WTC11 (cell line): Measurements from ENCODE around the gene EVC. TPM values are rescaled to one million over a fixed set of nuclear protein-coding genes. Genes with fewer than 3 reads are reported as not detected.

Experiments used
- ATAC-seq: fragments of 200-7000 bp; cut with Tn5 transposase; 2 replicates; pipeline ENCODE4 v1.10.0; 2021; ENCODE audit warnings: mild to moderate bottlenecking, moderate library complexity
- CTCF ChIA-PET: fragments of 300-600 bp; sonication (Branson Sonifier 250); formaldehyde crosslinking; loops from one replicate; lab custom pipeline; 2021; ENCODE audit warnings: antibody characterized with exemption; lab: Charles Lee
- POLR2A ChIA-PET: fragments of 350-600 bp; sonication (Branson Sonifier 250); formaldehyde crosslinking; loops from one replicate; lab custom pipeline; 2021; ENCODE audit warnings: antibody characterized with exemption; lab: Charles Lee
- DNase-seq: peaks from one replicate; pipeline ENCODE4 v3.0.0; 2021; ENCODE audit warnings: low spot score
- H3K27ac Mint-ChIP-seq: 2 replicates; pipeline ENCODE4 v1.8.0; 2021; ENCODE audit warnings: mixed read lengths
- H3K27me3 Mint-ChIP-seq: 2 replicates; pipeline ENCODE4 v1.8.0; 2021; ENCODE audit warnings: low read depth, mild to moderate bottlenecking, moderate library complexity, mixed read lengths
- H3K36me3 Mint-ChIP-seq: 2 replicates; pipeline ENCODE4 v1.8.0; 2021; ENCODE audit warnings: mixed read lengths
- H3K4me1 Mint-ChIP-seq: 2 replicates; pipeline ENCODE4 v1.8.0; 2022; ENCODE audit warnings: mixed read lengths
- H3K4me3 Mint-ChIP-seq: 2 replicates; pipeline ENCODE4 v1.8.0; 2021; ENCODE audit warnings: mild to moderate bottlenecking, moderate library complexity, mixed read lengths
- H3K9me3 Mint-ChIP-seq: 2 replicates; pipeline ENCODE4 v1.8.0; 2021; ENCODE audit warnings: mixed read lengths
- ELF4 ChIP-seq: sonication (generic); formaldehyde crosslinking; IDR thresholded peaks from 2 replicates; pipeline ENCODE4 v1.8.1; 2022; ENCODE audit warnings: low read depth, mild to moderate bottlenecking, moderate library complexity, missing genetic modification reagents
- NFATC4 ChIP-seq: fragments of 250-450 bp; sonication (Bioruptor Pico); IDR thresholded peaks from 2 replicates; pipeline ENCODE4 v1.9.0; 2021; ENCODE audit warnings: mild to moderate bottlenecking
- NFE2L1 ChIP-seq: sonication (generic); formaldehyde crosslinking; IDR thresholded peaks from 2 replicates; pipeline ENCODE4 v1.8.1; 2023; ENCODE audit warnings: missing genetic modification reagents
- SMAD4 ChIP-seq: sonication (generic); formaldehyde crosslinking; IDR thresholded peaks from 2 replicates; pipeline ENCODE4 v1.8.0; 2022; ENCODE audit warnings: mild to moderate bottlenecking, missing genetic modification reagents
- SOX15 ChIP-seq: fragments of 250-450 bp; sonication (Bioruptor Pico); IDR thresholded peaks from 2 replicates; pipeline ENCODE4 v1.9.0; 2021; ENCODE audit warnings: mild to moderate bottlenecking
- SP1 ChIP-seq: sonication (generic); formaldehyde crosslinking; conservative IDR thresholded peaks from 2 replicates; pipeline ENCODE4 v1.8.1; 2022; ENCODE audit warnings: missing genetic modification reagents
- TP53 ChIP-seq: sonication (generic); formaldehyde crosslinking; IDR thresholded peaks from 2 replicates; pipeline ENCODE4 v1.8.1; 2023; ENCODE audit warnings: mild to moderate bottlenecking, missing genetic modification reagents
- ZNF416 ChIP-seq: fragments of 250-450 bp; sonication (Bioruptor Pico); IDR thresholded peaks from 2 replicates; pipeline ENCODE4 v1.9.0; 2021; ENCODE audit warnings: mild to moderate bottlenecking, inconsistent platforms
- total RNA-seq: library from RNA; stranded (reverse); gene quantifications from 3 replicates; pipeline ENCODE4 v1.2.3, GENCODE V29; 2021
- TF ChIP-seq, protein P1 (sequence below): fragments of 250-450 bp; sonication (Bioruptor Pico); conservative IDR thresholded peaks from 2 replicates; pipeline ENCODE4 v1.9.0; 2021; ENCODE audit warnings: mild to moderate bottlenecking
- TF ChIP-seq, protein P2 (sequence below): sonication (generic); formaldehyde crosslinking; IDR thresholded peaks from 2 replicates; pipeline ENCODE4 v1.8.1; 2023; ENCODE audit warnings: mild to moderate bottlenecking, missing genetic modification reagents

EVC gene
- total RNA-seq, 1 experiment from 2014 or later, result 12.5 TPM

DNA sequence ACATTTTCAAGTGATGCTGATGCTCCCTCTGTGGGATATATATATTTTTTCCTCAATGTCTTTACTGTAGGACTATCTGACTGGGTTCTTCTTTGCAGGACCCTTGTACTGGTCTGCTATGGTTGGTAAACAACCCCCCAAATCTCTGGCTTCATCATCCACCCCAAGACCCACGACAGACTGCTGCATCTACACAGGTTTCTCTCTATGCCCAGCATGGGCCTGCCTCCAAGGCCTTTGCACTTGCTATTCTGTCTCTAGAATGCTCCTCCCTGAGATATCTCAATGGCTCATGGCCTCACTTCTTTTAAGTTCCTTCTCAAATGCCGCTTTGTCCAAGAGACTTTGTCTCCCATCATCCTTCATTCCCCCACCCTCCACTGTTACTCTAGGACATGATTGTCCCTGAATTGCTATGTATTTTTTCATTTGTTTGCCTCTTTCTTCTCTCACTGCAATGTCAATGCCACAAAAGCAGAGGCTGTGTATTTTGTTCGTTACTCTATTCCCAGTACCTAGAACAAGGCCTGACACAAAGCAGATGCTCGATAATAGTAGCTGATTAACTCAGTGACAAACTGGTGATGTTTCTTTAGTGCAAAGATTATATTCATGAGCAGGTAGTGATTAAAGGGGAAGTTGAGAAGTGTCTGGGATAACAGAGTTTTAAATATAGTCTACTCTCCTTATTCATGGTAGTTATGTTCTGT, 6.6 kb downstream of the EVC start (continued):
- TF ChIP-seq, protein P1, sequence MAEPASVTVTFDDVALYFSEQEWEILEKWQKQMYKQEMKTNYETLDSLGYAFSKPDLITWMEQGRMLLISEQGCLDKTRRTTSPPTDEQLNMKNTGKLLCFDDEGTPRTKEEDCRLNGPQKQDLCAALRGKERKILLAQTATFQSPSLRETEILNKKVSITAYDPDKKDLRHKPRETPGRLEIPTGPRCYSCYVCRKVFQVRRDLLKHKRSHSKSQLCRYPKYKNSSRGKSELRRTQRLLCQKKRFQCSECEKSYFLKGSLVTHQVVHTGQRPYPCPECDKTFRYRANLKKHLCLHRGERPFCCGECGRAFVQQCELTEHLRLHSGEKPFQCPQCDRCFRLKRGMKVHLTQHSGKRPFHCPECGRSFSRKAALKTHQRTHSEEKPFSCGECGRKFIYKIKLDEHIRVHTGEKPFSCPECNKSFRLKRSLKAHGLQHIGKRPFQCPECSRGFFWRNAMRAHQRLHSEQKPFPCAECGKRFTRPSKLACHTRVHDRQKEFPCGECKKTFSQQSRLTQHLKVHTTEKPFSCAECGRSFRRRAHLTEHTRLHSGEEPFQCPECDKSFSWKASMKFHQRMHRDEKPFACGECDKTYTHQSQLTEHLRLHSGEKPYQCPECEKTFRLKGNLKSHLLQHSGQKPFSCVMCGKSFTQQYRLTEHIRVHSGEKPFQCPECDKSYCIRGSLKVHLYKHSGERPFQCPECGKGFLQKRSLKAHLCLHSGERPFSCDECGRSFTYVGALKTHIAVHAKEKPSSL (CRISPR knock-in tag), result no peak
- TF ChIP-seq SOX15 (no peak), SMAD4 (CRISPR knock-in tag) (no peak)

DNA sequence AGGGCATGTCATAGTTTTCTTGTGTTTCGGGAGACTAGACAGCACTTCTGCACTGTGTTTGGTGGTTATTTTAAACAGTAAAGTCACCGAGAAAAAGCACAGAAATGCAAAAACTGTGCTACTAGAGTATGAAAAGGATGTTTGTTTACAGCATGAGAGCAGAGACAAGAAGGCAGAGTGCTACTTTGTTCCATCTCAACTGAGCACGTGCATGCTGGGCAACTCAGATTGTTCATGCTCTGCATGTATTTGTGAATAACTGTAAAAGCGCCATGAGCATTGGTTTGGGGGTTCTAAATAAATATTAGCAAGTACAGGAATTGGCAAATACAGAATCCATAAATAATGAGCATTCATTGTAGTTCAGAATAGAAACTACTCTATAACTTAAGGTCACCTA, 7.4 kb downstream of the EVC start:
- H3K27me3 Mint-ChIP-seq, result peaks cover 10% of the 10 kb centered on the region; the same call in 1 of the 2 replicates
- TF ChIP-seq ELF4 (no peak), SP1 (CRISPR knock-in tag) (no peak), NFATC4 (no peak)
- TF ChIP-seq, all 79 proteins: peak for 0
- peaks cover 7% of the 10 kb centered on the region for H3K9me3 Mint-ChIP-seq
- ATAC-seq, result no peak
- peaks cover 14% of the 10 kb centered on the region for H3K36me3 Mint-ChIP-seq
- peaks cover 5% of the 10 kb centered on the region for H3K4me1 Mint-ChIP-seq
- ChIA-PET POLR2A (no interaction called here), CTCF (interaction anchor here (0.9 kb wide), 1 partner anchor 10 kb away, joined by 4 read pairs; the partner anchor contains the start of gene EVC2)
- no peak overlapping the region for H3K27ac Mint-ChIP-seq
- H3K4me3 Mint-ChIP-seq, result no peak overlapping the region
- no peak for DNase-seq

DNA sequence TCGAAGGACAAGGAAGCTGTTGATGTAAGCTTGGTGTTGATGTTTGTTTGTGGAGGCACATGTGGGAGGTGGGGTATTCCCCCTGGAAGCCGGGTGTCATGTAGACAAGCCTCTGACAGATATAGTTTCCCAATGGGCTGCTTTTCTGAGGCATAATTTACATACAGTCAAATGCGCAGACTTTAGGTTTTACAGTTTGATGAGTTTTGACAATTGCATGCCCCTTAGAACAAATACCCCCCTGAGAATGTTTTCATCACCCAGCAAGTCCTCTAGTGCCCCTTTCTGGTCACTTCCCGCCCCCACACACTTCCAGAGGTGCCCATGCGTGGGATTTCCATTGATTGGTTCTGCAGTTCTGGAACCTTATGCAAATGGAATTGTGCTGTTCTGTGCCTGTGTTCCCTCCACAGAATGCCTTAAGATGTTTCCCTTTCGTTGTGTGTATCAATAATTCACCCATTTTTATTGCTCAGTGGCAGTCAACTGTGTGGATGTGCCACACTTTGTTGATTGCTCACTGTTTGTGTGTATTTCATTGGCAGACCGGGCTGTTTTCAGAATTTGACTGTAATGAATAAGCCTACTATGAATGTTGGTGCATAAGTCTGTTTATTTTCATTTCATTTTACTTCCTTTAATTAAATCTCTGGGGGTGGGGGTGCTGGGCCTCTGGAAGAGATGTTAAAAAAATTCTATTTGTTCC, 8.5 kb downstream of the EVC start:
- no peak overlapping the region for H3K4me3 Mint-ChIP-seq
- CTCF ChIA-PET, result interaction anchor here (0.9 kb wide), 1 partner anchor 11 kb away, joined by 4 read pairs; the partner anchor contains the start of gene EVC2
- POLR2A ChIA-PET, result no interaction called here
- peaks cover 6% of the 10 kb centered on the region; the same call in 1 of the 2 replicates for H3K27me3 Mint-ChIP-seq
- peaks cover 5% of the 10 kb centered on the region for H3K4me1 Mint-ChIP-seq
- peak; percentile 28; the same call in 1 of the 2 replicates for ATAC-seq
- peaks cover 18% of the 10 kb centered on the region for H3K36me3 Mint-ChIP-seq
- no peak for DNase-seq
- TF ChIP-seq, protein P1 (CRISPR knock-in tag), result no peak
- TF ChIP-seq ZNF416 (CRISPR knock-in tag), result no peak
- H3K27ac Mint-ChIP-seq, result no peak overlapping the region; the same call in 1 of the 2 replicates
- peaks cover 7% of the 10 kb centered on the region for H3K9me3 Mint-ChIP-seq

DNA sequence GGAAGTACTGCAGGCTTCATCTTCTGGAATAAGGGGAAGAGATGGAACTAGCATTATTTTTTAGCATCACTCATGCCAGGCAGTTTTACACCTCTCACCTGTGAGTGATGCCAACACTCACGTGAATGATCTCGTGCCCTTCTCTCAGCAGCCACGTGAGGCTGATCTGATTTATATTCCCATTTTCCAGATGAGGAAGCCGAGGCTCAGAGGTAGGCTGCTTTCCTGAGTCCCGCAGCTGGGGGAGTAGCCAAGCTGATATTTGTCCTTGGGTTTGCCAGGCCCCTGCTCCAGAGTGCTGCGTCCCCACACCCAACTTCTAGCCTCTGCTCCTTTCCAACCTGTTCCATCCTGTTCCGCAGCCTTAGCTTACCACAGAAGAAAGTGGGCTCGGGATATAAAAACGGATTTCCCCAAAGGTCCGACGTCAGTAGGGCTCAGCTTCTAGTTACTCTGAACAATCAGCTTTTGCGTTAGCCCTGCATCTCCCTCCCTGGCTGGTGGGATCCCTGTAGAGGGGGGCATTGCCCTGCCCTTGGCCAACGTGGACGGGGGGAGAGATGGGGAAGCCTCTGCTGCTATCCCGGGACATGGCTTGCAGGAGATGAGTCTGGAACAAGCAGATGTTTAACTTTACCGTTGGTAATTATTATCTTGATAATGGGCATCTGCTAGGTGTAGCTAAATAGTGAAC, 9.3 kb downstream of the EVC start:
- peaks cover 13% of the 10 kb centered on the region for H3K36me3 Mint-ChIP-seq
- DNase-seq, result no peak
- H3K27ac Mint-ChIP-seq, result no peak overlapping the region
- H3K27me3 Mint-ChIP-seq, result peaks cover 2% of the 10 kb centered on the region; the same call in 1 of the 2 replicates
- TF ChIP-seq, protein P2, sequence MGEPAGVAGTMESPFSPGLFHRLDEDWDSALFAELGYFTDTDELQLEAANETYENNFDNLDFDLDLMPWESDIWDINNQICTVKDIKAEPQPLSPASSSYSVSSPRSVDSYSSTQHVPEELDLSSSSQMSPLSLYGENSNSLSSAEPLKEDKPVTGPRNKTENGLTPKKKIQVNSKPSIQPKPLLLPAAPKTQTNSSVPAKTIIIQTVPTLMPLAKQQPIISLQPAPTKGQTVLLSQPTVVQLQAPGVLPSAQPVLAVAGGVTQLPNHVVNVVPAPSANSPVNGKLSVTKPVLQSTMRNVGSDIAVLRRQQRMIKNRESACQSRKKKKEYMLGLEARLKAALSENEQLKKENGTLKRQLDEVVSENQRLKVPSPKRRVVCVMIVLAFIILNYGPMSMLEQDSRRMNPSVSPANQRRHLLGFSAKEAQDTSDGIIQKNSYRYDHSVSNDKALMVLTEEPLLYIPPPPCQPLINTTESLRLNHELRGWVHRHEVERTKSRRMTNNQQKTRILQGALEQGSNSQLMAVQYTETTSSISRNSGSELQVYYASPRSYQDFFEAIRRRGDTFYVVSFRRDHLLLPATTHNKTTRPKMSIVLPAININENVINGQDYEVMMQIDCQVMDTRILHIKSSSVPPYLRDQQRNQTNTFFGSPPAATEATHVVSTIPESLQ, result no peak
- TF ChIP-seq TP53 (CRISPR knock-in tag) (no peak), NFE2L1 (no peak)
- H3K4me1 Mint-ChIP-seq, result peaks cover 5% of the 10 kb centered on the region
- H3K9me3 Mint-ChIP-seq, result peaks cover 2% of the 10 kb centered on the region
- POLR2A ChIA-PET, result no interaction called here
- CTCF ChIA-PET, result no interaction called here
- ATAC-seq, result no peak
- no peak overlapping the region for H3K4me3 Mint-ChIP-seq
